Fibroblast of lung (primary cell): ENCODE results near the gene SLIT3. TPM values are rescaled to one million over a fixed set of nuclear protein-coding genes. Genes with fewer than 3 reads are reported as not detected.

ENCODE experiments used
- DNase-seq, 2 donors: peaks; one replicate each; pipeline versions ENCODE4 v3.0.0 to v3.0.0-alpha.2; 2010; ENCODE audit warnings: low read depth in 2 of 2
- H2AFZ ChIP-seq: 2 replicates; pipeline ENCODE4 v1.5.1; 2012; ENCODE audit warnings: low read length, control low read depth, inconsistent platforms
- H3K27ac ChIP-seq: 2 replicates; pipeline ENCODE4 v1.5.1; 2011; ENCODE audit warnings: low read length, control low read depth; ENCODE audit not compliant: insufficient read depth
- H3K27me3 ChIP-seq: 2 replicates; pipeline ENCODE4 v1.5.1; 2011; ENCODE audit warnings: mild to moderate bottlenecking, low read length; ENCODE audit not compliant: control insufficient read depth, insufficient read depth
- H3K36me3 ChIP-seq: 2 replicates; pipeline ENCODE4 v1.5.1; 2011; ENCODE audit warnings: low read length; ENCODE audit not compliant: control insufficient read depth, insufficient read depth
- H3K4me1 ChIP-seq: 2 replicates; pipeline ENCODE4 v1.5.1; 2011; ENCODE audit warnings: low read length; ENCODE audit not compliant: control insufficient read depth, insufficient read depth; ENCODE audit errors: extremely low read depth
- H3K4me2 ChIP-seq: 2 replicates; pipeline ENCODE4 v1.5.1; 2011; ENCODE audit warnings: low read length, control low read depth; ENCODE audit not compliant: insufficient read depth; ENCODE audit errors: extremely low read depth
- H3K4me3 ChIP-seq, 4 experiments: fragments of 200-600 bp in 1 of 4; sonication (generic) in 1 of 4; replicated peaks in 1 of 4; 2 replicates each; pipeline ENCODE4 v1.5.1; 2011 to 2016; ENCODE audit warnings: low read length in 4 of 4, low read depth in 3 of 4, mild to moderate bottlenecking in 3 of 4, control low read depth in 2 of 4, inconsistent platforms in 1 of 4, mixed read lengths in 1 of 4; ENCODE audit not compliant: insufficient read depth in 1 of 4; ENCODE audit errors: control extremely low read depth in 1 of 4
- H3K79me2 ChIP-seq: 2 replicates; pipeline ENCODE4 v1.5.1; 2012; ENCODE audit warnings: mild to moderate bottlenecking, low read length, inconsistent platforms; ENCODE audit not compliant: control insufficient read depth, insufficient read depth
- H3K9ac ChIP-seq: 2 replicates; pipeline ENCODE4 v1.5.1; 2011; ENCODE audit warnings: mild to moderate bottlenecking, low read length, control low read depth; ENCODE audit not compliant: insufficient read depth
- H3K9me3 ChIP-seq: 2 replicates; pipeline ENCODE4 v1.5.1; 2012; ENCODE audit warnings: low read depth, low read length; ENCODE audit not compliant: control insufficient read depth, insufficient read depth
- H4K20me1 ChIP-seq: 2 replicates; pipeline ENCODE4 v1.5.1; 2011; ENCODE audit warnings: low read length; ENCODE audit not compliant: control insufficient read depth, insufficient read depth; ENCODE audit errors: extremely low read depth
- EZH2 ChIP-seq: IDR thresholded peaks from 2 replicates; pipeline ENCODE4 v1.5.1; 2012; ENCODE audit warnings: low read length, control low read depth, mild to moderate bottlenecking; ENCODE audit errors: missing control alignments
- polyA plus RNA-seq, 2 donors: library from polyadenylated mRNA; depleted of rRNA in 1 of 2; stranded (reverse) in 1 of 2; unstranded in 1 of 2; fragments of >200 nt; gene quantifications; 2 replicates each; pipeline ENCODE4 v1.2.1, GENCODE V29; 2011 to 2012; ENCODE audit warnings: missing spikeins in 1 of 2
- total RNA-seq: library from RNA; depleted of rRNA; stranded (reverse); fragments of >200 nt; gene quantifications from 2 replicates; pipeline ENCODE4 v1.2.1, GENCODE V29; 2014
- TF ChIP-seq, protein P1 (sequence below), 2 donors: IDR thresholded peaks in 1 of 2; conservative IDR thresholded peaks in 1 of 2; 1 replicate in 1 of 2; 2 replicates in 1 of 2; pipeline ENCODE4 v1.5.1; 2011 to 2012; ENCODE audit warnings: low read length in 2 of 2, control low read depth in 1 of 2, inconsistent platforms in 1 of 2, low read depth in 1 of 2, mild to moderate bottlenecking in 1 of 2

Gene SLIT3
- total and polyA plus RNA-seq, 2 donors (not counting 1 experiment from before 2014, with no cell fraction given): 1.6 to 4.6 TPM

DNA sequence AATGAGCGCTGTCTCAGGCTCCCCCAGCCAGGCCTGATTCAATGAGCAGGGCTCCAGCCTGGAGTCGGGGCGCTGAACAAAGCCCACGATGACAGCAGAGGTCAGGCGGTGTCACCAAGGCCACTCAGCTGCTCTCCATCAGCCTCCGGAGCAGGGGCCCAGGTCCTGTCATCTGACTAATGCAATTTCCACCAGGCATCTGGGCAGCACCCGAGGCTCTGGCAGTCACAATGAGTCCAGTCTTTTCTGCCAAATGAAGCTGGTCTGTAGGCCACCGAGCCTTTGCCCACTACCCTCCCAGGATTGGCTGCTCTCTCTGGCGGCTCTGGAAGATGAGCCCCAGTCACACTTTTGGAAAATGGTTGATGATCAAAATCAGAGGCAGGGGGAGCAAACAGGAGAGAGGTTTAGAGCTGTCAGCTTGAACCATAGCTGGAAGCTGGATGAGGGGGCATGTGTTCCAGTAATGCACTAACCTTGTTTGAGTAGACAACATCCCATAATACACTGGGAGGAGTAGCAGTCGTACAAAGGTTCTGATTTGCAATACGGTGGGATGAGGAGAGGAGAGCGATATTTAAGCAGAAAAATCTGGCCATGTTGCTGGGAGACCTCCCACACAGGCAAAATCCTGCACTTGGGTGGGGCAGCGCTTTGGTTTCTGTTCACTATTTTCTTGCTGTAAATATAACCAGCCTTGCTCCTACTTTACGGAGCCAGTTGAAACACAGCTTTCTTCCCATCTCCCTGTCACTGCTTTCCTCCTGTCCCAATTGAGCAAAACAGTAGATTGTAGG lies 415.4 kb downstream of the SLIT3 start:
- Histone ChIP-seq H3K27me3 (no peaks in the 10 kb centered on the region), H2AFZ (no peak overlapping the region)

DNA sequence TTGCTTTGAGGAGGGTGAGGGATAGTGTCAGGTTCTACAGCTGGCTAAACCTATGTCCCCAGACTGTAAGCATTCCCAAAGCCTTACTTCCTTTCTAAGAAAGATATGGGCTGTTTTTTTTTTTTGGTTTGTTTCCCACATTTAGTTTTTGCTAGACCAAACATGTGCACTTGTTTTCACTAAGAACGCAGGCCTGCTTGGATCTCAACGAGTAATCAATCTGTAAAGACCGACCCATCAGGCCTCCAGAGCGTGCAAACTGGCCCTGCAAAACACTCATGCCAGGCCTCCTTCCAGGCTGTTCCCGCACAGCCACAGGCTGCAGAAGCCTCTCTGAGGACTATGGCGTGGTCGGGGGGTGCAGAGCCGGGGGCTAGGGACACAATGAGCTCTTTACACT lies 416.9 kb downstream of the SLIT3 start:
- Histone ChIP-seq H3K4me3 (no peak overlapping the region), H3K79me2 (no peaks in the 10 kb centered on the region), H3K9me3 (no peaks in the 10 kb centered on the region), H3K4me1 (no peaks in the 10 kb centered on the region), H3K4me2 (no peak overlapping the region), H3K27me3 (no peaks in the 10 kb centered on the region), H3K27ac (no peak overlapping the region), H4K20me1 (no peaks in the 10 kb centered on the region), H3K36me3 (no peaks in the 10 kb centered on the region), H3K9ac (no peak overlapping the region), H2AFZ (no peak overlapping the region)
- TF ChIP-seq, protein P1, sequence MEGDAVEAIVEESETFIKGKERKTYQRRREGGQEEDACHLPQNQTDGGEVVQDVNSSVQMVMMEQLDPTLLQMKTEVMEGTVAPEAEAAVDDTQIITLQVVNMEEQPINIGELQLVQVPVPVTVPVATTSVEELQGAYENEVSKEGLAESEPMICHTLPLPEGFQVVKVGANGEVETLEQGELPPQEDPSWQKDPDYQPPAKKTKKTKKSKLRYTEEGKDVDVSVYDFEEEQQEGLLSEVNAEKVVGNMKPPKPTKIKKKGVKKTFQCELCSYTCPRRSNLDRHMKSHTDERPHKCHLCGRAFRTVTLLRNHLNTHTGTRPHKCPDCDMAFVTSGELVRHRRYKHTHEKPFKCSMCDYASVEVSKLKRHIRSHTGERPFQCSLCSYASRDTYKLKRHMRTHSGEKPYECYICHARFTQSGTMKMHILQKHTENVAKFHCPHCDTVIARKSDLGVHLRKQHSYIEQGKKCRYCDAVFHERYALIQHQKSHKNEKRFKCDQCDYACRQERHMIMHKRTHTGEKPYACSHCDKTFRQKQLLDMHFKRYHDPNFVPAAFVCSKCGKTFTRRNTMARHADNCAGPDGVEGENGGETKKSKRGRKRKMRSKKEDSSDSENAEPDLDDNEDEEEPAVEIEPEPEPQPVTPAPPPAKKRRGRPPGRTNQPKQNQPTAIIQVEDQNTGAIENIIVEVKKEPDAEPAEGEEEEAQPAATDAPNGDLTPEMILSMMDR (conservative IDR thresholded peaks at IDR 0.05 in 1 of 2, IDR thresholded peaks at IDR 0.05 in 1 of 2; ENCODE audit: low read depth in 1 of 2, low read length in 2 of 2): no peak
- no peak for TF ChIP-seq EZH2
- no peak for DNase-seq

More for the DNA sequence above, 415.4 kb downstream of the SLIT3 start:
- no peaks in the 10 kb centered on the region for H3K36me3 ChIP-seq
- H3K4me3 ChIP-seq: no peak overlapping the region
- H3K27ac ChIP-seq: no peak overlapping the region
- TF ChIP-seq EZH2: no peak
- TF ChIP-seq, protein P1 (conservative IDR thresholded peaks at IDR 0.05 in 1 of 2, IDR thresholded peaks at IDR 0.05 in 1 of 2; ENCODE audit: low read depth in 1 of 2, low read length in 2 of 2): no peak
- H4K20me1 ChIP-seq: no peaks in the 10 kb centered on the region
- no peak overlapping the region for H3K4me2 ChIP-seq
- no peaks in the 10 kb centered on the region for H3K4me1 ChIP-seq
- no peaks in the 10 kb centered on the region for H3K79me2 ChIP-seq
- DNase-seq: no peak
- H3K9me3 ChIP-seq: no peaks in the 10 kb centered on the region
- H3K9ac ChIP-seq: no peak overlapping the region

DNA sequence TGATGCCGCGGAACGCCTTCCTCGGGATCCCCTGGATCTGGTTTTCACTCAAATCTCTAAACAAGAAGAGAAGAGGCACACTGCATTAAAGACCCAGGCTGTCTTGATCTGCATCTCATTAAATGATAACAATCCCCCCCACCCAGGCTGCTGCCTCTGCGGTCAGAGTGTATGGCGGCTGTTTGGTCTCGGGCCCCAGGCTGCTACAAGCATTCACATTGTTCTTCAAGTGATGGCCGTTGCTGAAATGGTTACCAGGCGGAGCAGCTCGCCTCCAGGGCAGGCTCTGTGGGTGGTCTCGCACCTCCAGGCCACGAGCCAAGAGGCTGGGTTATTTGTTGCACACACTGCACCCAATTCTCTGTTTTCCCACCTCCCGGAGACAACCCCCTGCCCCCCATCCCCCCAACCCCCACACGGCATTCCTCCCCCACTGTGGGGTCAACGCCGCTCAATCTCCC lies 417.6 kb downstream of the SLIT3 start:
- Histone ChIP-seq H3K4me1 (no peaks in the 10 kb centered on the region), H3K27ac (no peak overlapping the region), H3K36me3 (no peaks in the 10 kb centered on the region), H3K4me3 (no peak overlapping the region), H3K79me2 (no peaks in the 10 kb centered on the region), H2AFZ (no peak overlapping the region), H3K9ac (no peak overlapping the region), H3K4me2 (no peak overlapping the region), H4K20me1 (no peaks in the 10 kb centered on the region), H3K9me3 (no peaks in the 10 kb centered on the region), H3K27me3 (no peaks in the 10 kb centered on the region)
- no peak for TF ChIP-seq EZH2
- TF ChIP-seq, protein P1 (conservative IDR thresholded peaks at IDR 0.05 in 1 of 2, IDR thresholded peaks at IDR 0.05 in 1 of 2; ENCODE audit: low read depth in 1 of 2, low read length in 2 of 2): no peak
- no peak for DNase-seq
